COLO668 (cell line): Measurements from ENCODE around the gene TRIM65.
"Not testable (repeated sequence)": the region's sequence is repeated elsewhere in the genome, so short reads cannot be mapped to it uniquely, and the experiment has no call there.

Experiments
- DNase-seq: peaks from one replicate; lab custom pipeline; 2025; ENCODE audit not compliant: unreplicated experiment; lab: John Stamatoyannopoulos, UW

Gene TRIM65

GRCh38 chr17:75897160-75898019 is 639 bp upstream of the TRIM65 start:
- peak; percentile 16 for DNase-seq

DNA sequence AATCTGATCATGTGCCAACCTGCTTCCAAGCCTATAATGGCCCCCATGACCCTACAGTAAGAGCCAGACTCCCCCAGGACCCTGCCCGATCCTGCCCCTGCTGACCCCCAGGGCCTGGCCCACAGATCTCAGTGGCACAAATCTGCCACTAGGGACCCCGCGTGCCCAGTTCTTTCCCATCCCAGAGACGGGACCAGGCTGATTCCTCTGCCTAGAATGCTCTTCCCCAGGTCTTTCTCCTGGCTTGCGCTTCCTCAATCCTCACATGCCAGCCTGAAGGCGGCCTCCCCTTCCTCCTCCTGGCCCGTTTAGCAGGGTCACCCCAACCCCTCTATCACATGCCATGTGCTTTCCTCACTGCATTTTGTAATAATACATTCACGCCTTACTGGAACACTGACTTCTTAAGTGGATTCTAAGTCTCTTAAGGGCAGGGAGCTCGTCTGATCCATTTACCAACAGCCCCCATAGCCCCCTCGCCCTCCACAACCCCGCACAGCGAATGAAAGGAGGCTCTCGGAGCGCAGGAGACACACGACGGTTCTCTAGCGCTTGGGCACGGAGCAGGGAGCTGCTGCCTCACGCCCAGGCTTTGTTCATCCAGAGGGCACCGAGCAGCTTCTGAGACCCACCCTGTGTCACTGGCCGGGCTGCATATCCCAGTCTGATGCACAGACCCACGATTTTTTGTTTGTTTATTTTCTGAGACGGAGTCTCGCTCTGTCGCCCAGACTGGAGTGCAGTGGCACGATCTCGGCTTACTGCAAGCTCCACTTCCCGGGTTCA is 1.2 kb downstream of the TRIM65 start:
- DNase-seq, result no peak

DNA sequence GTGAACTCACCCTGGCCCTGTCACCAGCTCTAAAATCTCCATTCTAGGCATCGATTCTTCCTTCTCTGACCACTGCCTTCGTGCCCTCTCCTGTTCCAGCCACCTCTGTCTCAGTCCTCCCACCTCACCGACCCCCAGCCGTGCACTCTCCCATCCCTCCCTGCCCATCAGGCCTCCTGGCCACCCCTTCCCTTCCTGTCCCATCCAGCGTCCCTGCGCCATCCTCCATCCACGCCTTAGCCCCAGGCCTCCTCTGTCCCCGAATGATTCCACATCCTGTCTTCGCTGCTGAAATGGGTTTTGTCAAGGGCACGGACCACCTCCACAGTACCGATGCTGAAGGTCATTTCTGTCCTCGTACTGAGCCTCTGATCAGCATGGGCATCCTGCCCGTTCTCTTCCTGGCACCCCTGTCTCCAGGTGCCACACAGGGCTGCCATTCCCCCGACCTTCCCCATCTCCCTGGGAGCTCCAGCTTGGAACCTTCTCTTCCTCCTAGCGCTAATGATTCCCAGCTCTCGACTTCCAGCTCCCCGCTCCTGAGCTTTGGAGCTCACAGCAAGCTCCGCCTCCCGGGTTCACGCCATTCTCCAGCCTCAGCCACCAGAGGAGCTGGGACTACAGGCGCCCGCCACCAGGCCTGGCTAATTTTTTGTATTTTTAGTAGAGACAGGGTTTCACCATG is 2.6 kb downstream of the TRIM65 start:
- DNase-seq, result no peak

DNA sequence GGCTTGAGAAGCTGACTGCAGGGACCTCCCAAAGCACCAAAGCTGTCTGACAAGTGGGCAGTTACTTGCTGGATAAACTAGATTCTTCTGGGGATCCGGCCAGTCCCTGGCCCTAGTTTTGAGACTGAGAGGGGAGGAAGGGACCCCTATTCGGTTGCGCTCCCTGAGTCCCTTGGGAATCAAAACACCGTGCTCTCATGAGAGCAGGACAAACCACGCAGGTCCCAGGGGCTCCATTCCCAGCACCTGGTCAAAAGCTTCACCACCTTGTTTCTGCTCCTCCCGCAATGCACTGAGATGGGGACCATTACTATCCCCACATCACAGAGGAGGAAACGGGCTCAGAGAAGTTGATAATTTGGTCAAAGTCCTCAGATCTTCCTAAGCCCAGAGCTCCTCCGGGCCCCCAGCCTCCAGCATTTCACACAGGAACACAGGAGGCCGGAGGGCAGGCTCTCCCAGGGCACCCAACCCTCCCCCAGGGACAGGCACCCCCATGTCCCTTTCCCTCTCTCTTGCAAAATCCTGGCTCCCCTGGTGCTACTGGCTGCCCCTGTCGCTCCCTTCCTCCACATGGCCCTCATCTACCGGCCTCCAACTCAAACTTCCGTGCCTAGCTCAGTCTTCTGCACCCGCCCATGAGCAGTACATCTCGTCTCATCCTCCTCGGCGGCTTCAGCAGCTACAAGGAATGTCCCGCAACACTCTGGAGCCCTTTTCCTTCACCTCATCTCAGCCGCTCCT is 3.3 kb downstream of the TRIM65 start:
- DNase-seq, result no peak

GRCh38 chr17:75892556-75893224 is 4.1 kb downstream of the TRIM65 start:
- no peak for DNase-seq

GRCh38 chr17:75891605-75892555 is 4.9 kb downstream of the TRIM65 start:
- no peak for DNase-seq

- no peak for DNase-seq
Measured at GRCh38 chr17:75891022-75891604, 5.6 kb downstream of the TRIM65 start.

GRCh38 chr17:75889454-75889853 is 7.3 kb downstream of the TRIM65 start:
- DNase-seq, result no peak

DNA sequence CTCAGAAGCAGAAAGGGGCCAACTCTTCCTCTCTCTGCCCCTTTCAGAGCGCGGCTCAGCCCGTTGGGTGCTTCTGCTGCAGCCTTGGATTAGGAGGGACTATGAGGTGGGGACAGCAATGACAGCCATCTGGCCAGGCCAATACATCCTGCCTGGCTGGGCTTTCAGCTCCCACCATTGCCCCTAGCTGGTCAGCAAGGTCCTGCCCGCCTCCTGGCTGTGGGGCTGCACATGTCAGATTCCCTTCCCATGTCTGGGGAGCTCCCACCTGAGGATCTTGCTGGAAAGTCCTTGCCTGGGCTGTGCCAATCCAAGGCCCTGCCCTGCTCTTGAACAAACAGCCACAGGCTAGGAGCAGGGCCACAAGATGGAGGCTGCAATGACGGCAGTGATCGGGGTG is 8.3 kb downstream of the TRIM65 start:
- DNase-seq, result no peak

DNA sequence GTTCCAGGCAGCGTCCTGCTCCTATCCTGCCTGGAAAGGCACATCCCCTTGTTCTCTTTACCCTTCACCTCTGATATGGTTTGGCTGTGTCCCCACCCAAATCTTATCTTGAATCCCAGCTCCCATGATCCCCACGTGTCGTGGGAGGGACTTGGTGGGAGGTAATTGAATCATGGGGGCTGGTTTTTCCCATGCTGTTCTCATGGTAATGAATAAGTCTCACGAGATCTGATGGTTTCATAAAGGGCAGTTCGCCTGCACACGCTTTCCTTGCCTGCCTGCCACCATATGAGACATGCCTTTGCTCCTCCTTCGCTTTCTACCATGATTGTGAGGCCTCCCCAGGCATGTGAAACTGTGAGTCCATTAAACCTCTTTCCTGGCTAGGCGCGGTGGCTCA is 10.9 kb downstream of the TRIM65 start:
- not testable (repeated sequence) for DNase-seq

GRCh38 chr17:75885431-75885830 is 11.3 kb downstream of the TRIM65 start:
- no peak for DNase-seq

DNA sequence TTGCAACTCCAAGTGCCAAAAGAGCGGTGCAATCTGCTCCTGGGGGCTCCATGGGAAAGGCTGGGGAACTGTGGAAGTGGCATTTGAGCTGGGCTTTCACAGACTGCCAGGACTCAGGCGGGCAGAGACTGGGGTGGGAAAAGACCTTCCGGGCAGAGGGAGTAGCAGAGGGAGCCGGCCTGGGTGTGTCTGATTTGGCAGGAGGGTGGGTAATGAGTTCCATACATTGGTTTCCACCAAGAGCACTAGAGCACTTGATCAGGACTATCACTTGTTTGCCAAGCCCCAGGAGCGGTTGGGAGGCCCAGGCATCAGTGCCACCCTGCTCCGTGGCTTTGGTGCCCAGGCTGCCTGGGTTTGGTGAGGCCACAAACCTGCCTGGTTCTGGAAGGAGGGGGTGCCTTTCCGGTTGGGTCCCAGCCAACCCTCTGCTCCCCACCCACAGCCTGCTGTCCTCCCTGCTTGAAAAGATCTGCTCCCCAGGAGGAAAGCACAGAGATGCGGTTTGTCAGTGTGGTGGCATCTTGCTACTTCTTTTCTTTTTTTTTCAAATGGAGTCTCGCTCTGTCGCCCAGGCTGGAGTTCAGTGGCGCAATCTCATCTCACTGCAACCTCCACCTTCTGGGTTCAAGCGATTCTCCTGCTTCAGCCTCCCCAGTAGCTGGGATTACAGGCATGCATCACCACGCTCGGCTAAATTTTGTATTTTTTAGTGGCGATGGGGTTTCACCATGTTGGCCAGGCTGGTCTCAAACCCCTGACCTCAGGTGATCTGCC is 14.9 kb downstream of the TRIM65 start:
- DNase-seq, result no peak

- DNase-seq, result no peak
Measured at GRCh38 chr17:75880266-75880665, 16.5 kb downstream of the TRIM65 start.

DNA sequence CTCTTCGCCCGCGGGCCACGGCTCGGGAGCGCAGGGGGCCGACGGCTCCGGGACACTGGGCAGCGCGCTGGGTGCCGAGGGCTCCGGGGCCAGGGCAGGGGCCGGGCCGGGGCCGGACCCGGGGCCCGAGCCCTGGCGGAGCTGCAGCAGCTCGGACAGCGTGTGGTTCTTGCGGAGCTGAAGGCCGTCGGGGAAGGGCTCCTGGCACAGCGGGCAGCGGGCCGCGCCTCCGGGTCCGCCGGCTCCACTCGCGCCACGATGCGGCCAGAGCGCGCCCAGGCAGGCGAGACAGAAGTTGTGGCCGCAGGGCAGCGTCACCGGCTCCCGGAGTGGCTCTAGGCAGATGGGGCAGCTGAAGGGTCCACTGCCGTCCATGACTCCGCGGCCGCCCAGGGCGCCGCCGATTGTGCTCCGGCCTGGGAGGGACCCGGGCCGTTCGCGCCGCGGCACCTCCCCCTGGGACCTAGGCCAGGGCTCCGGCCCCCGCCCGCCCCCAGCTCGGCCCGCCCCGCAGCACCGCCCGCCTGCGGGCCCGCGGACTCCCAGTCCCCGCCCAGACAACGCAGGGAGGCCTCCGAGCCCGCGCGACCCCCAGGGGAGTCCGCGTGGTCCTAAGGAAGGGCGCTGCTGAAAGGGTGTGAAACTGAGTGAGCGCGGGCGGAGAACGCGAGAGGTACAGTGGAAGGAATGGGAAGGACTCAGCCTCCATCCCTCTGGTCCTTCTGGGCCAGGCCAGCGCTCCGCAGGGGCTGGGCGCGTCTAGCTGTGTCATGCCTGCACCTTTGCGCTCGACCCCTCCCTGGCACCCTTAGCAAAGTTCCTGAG is 18.4 kb downstream of the TRIM65 start, which contains the start of gene TRIM47:
Gene TRIM47 (minus strand): TSS at position 408 of the 825 bp plus-strand sequence. CDS start 33 bp downstream, at position 375.
- peak; percentile 64 for DNase-seq

- peak; percentile 82 for DNase-seq
Measured at GRCh38 chr17:75877752-75878173, 19.0 kb downstream of the TRIM65 start.

DNA sequence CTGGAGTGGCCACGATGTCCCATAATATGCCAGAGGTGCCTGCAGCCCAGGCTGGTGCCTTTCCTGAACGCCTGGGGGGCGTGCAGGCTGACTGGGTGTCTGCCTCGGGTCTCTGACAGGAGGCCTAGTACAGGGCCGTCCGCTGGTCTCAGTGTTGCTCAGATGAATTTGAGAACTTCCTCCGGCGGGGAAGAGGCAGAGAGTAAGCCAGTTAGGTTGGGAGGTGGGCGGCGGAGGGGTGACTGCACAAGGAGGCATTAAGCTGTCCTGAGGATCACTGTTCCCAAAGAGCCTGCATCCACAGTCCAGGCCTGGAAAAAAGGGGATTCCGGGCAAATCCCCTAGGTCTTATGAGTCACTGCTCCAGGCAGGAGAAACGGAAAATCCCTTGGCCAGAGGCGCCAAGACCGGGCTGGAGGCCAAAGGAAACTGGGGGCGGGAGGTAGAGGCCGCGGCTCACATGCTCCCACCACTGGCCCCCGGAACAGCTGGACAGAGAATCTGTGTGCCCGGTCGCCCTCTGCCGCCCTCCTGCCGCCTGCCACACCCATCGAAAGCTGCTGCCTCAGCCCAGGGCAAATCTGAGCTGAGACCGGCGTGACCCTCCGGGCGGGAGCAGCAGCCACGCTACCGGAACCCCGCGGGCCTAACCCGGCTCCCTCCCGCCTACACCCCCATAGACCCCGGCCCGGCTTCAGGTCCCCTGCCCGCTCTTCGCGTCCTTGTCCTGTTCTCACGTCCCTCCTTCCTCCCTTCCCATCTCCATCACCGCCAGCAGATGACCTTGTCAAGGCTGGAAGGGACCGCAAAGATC is 19.6 kb downstream of the TRIM65 start:
- DNase-seq, result peak; percentile 50
